Lower leg skin (tissue), 4 donors: ENCODE measurements around the gene WDR54. TPM values are rescaled to one million over a fixed set of nuclear protein-coding genes. Genes with fewer than 3 reads are reported as not detected.

ENCODE experiments used
- DNase-seq, 2 donors: peaks; one replicate each; pipeline ENCODE4 v3.0.0-alpha.2; 2019; ENCODE audit warnings: low spot score in 2 of 2
- H3K4me3 ChIP-seq: fragments of 200-600 bp; sonication (generic); 2 replicates; pipeline ENCODE4 v1.5.1; 2017; ENCODE audit warnings: mild to moderate bottlenecking, low read depth; ENCODE audit not compliant: poor library complexity, severe bottlenecking
- POLR2A ChIP-seq, 2 donors: fragments of 450-650 bp; IDR thresholded peaks; one replicate each; pipeline ENCODE4 v1.6.1; 2016 to 2017; ENCODE audit warnings: antibody characterized with exemption in 2 of 2, mild to moderate bottlenecking in 1 of 2, moderate library complexity in 1 of 2
- WGBS, 2 donors: methylation state at CpG; one replicate each; pipeline ENCODE4 v1.1.5; 2018; 5-methylcytosine and 5-hydroxymethylcytosine counted together
- intact Hi-C: fragments of 100-400 bp; cut with DNase I; formaldehyde crosslinking; loops from one replicate; pipeline ENCODE4 v1.15.0; 2023; ENCODE audit warnings: low total_unique reads
- total RNA-seq, 4 donors: library from RNA; depleted of rRNA; stranded (reverse); fragments of >200 nt; gene quantifications; one replicate each; pipeline ENCODE4 v1.1.0, GENCODE V29; 2016
- TF ChIP-seq, protein P1 (sequence below), 3 donors: fragments of 450-650 bp; IDR thresholded peaks; one replicate each; pipeline ENCODE4 v1.5.1; 2016; ENCODE audit warnings: antibody characterized with exemption in 3 of 3, mild to moderate bottlenecking in 3 of 3, moderate library complexity in 2 of 3

Gene WDR54
- total RNA-seq, 4 donors from 2014 or later: 5.5 to 13.3 (median 8.0) TPM

- 79 to 88% methylated on average over 2 of the region's 2 CpGs for whole genome bisulfite sequencing, 2 donors
- no peak overlapping the region for H3K4me3 ChIP-seq
- intact Hi-C loops: no loop called here
- no peak for TF ChIP-seq POLR2A (IDR thresholded peaks at IDR 0.05)
- TF ChIP-seq, protein P1, sequence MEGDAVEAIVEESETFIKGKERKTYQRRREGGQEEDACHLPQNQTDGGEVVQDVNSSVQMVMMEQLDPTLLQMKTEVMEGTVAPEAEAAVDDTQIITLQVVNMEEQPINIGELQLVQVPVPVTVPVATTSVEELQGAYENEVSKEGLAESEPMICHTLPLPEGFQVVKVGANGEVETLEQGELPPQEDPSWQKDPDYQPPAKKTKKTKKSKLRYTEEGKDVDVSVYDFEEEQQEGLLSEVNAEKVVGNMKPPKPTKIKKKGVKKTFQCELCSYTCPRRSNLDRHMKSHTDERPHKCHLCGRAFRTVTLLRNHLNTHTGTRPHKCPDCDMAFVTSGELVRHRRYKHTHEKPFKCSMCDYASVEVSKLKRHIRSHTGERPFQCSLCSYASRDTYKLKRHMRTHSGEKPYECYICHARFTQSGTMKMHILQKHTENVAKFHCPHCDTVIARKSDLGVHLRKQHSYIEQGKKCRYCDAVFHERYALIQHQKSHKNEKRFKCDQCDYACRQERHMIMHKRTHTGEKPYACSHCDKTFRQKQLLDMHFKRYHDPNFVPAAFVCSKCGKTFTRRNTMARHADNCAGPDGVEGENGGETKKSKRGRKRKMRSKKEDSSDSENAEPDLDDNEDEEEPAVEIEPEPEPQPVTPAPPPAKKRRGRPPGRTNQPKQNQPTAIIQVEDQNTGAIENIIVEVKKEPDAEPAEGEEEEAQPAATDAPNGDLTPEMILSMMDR (IDR thresholded peaks at IDR 0.05): no peak
- no peak for DNase-seq
Observed at GRCh38 chr2:74375838-74376237, 45.7 kb upstream of the WDR54 start.

GRCh38 chr2:74378007-74378406 is 43.5 kb upstream of the WDR54 start:
- H3K4me3 ChIP-seq: no peak overlapping the region
- DNase-seq: no peak
- intact Hi-C loops: no loop called here
- WGBS, 2 donors: 90% methylated on average over 10 of the region's 10 CpGs
- no peak for TF ChIP-seq POLR2A (IDR thresholded peaks at IDR 0.05)
- TF ChIP-seq, protein P1 (IDR thresholded peaks at IDR 0.05): no peak

DNA sequence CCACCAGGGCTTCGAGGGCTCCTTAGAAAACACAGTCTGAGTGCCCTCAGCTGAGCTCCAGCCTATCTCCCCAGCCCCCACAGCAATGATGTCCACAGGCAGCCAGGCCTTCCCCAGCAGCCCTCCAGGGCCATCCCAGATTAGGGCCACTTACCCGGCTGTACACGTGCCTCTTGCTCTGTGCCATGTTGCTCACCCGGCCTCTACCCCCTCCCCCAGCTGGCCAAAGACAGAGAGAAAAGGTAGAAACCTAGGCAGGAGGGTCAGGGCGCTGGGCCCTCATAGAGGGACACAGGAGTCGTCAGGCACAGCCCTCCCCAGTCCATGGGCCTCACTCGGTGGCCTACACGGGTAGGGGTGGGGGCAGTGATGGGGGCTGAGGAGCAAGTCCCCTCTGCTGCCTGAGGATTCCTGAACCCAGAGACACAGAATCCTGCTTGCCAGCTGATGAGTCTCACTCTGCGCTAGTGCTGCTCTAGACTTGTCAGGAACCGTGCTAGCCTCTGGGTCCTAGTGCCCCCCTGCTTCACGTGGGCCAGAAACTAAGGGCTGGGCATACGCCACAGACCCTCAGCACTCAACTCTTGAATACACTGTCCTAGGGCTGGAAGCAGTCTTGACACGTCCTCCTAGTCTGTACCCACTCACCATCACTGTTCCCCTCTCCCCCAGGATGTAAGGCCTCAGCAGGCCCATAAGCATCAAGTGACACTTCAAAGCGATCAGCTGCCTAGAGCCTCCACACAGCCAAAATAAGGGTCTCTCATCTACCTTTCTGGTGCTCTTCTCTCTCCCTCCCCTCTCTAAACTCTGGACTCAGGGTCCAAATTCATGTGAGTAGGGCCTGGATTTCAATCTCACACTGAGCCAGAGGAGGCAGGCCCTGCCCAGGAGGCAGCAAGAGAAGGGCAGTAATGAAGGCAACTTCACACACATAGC is 41.4 kb upstream of the WDR54 start, which contains the start of gene DCTN1:
TSS of gene DCTN1 (minus strand) at position 461 of the 939 bp plus-strand sequence. CDS start at position 187, 274 bp downstream.
- DNase-seq: no peak
- no peak within 1 kb of the TSS for H3K4me3 ChIP-seq
- WGBS, 2 donors: 21 to 24% methylated on average over 14 of the region's 14 CpGs
- TF ChIP-seq, protein P1 (IDR thresholded peaks at IDR 0.05): no peak
- no peak for TF ChIP-seq POLR2A (IDR thresholded peaks at IDR 0.05)
- intact Hi-C loops: no loop called here

- H3K4me3 ChIP-seq: no peak overlapping the region
- 87% methylated on average over 3 of the region's 3 CpGs for WGBS, 2 donors
- DNase-seq: no peak
- intact Hi-C loops: no loop called here
- TF ChIP-seq POLR2A (IDR thresholded peaks at IDR 0.05): no peak
- TF ChIP-seq, protein P1 (IDR thresholded peaks at IDR 0.05): no peak
Observed at GRCh38 chr2:74381751-74382150, 39.8 kb upstream of the WDR54 start.

DNA sequence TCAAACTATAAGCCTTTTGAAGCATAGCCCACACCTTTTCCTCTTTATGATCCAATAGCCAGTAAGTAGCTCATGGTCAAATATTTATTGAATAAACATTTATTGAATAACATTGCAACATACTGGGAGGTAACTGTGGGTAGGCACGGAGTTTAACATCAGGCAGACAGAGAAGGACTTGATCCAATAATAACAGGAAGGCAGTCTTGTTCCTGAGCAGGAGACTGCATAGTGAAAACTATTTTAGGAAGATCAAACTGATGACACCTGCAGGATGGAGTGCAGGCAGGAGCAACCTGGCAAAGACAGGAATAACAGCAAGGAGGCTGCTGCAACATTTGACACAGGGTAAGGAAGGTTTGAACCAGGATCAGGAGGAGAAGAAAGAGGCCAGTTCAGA is 38.3 kb upstream of the WDR54 start:
- H3K4me3 ChIP-seq: no peak overlapping the region
- no peak for DNase-seq
- 36% methylated on average over 1 of the region's 1 CpG for WGBS, 2 donors
- TF ChIP-seq, protein P1 (IDR thresholded peaks at IDR 0.05): no peak
- no peak for TF ChIP-seq POLR2A (IDR thresholded peaks at IDR 0.05)
- intact Hi-C loops: no loop called here
